ENCODE data around the gene KLF6.

GRCh38 chr10:3762309-3762708, 22.7 kb downstream of the KLF6 start:
- TF ChIP-seq, protein P1, sequence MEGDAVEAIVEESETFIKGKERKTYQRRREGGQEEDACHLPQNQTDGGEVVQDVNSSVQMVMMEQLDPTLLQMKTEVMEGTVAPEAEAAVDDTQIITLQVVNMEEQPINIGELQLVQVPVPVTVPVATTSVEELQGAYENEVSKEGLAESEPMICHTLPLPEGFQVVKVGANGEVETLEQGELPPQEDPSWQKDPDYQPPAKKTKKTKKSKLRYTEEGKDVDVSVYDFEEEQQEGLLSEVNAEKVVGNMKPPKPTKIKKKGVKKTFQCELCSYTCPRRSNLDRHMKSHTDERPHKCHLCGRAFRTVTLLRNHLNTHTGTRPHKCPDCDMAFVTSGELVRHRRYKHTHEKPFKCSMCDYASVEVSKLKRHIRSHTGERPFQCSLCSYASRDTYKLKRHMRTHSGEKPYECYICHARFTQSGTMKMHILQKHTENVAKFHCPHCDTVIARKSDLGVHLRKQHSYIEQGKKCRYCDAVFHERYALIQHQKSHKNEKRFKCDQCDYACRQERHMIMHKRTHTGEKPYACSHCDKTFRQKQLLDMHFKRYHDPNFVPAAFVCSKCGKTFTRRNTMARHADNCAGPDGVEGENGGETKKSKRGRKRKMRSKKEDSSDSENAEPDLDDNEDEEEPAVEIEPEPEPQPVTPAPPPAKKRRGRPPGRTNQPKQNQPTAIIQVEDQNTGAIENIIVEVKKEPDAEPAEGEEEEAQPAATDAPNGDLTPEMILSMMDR (conservative IDR thresholded peaks at IDR 0.05), result no peak
- no peak for TF ChIP-seq ZFX (IDR thresholded peaks at IDR 0.05)
